ENCODE measurements around the gene AMIGO3.

- TF ChIP-seq CTCF (IDR thresholded peaks at IDR 0.05; ENCODE audit: borderline replicate concordance, extremely low read depth, low read length, poor library complexity, severe bottlenecking) (no peak), EZH2 (IDR thresholded peaks at IDR 0.05; ENCODE audit: borderline replicate concordance, low read depth, low read length, severe bottlenecking) (no peak)
Measured at GRCh38 chr3:49713336-49714105, 6.0 kb downstream of the AMIGO3 start.
